H9 (cell line): ENCODE data around the gene SYT9. TPM values are rescaled to one million over a fixed set of nuclear protein-coding genes. Genes with fewer than 3 reads are reported as not detected.

Experiments used
- DNase-seq: peaks from one replicate; pipeline ENCODE4 v3.0.0-alpha.2; 2017
- H2AFZ ChIP-seq: one replicate; pipeline ENCODE4 v1.6.1; 2013; ENCODE audit warnings: mild to moderate bottlenecking, low read length, control low read depth, moderate library complexity
- H2AK5ac ChIP-seq: 2 replicates; pipeline ENCODE4 v1.6.1; 2013; ENCODE audit warnings: low read length, control low read depth, mixed read lengths; ENCODE audit not compliant: insufficient read length
- H2BK120ac ChIP-seq: one replicate; pipeline ENCODE4 v1.6.1; 2013; ENCODE audit warnings: low read depth, mild to moderate bottlenecking, low read length, control low read depth, inconsistent platforms; ENCODE audit not compliant: poor library complexity, severe bottlenecking
- H2BK12ac ChIP-seq: 2 replicates; pipeline ENCODE4 v1.6.1; 2013; ENCODE audit warnings: low read length, control low read depth, mixed read lengths, low read depth; ENCODE audit not compliant: insufficient read length
- H2BK15ac ChIP-seq: 2 replicates; pipeline ENCODE4 v1.6.1; 2013; ENCODE audit warnings: low read depth, low read length, control low read depth
- H2BK20ac ChIP-seq: one replicate; pipeline ENCODE4 v1.6.1; 2013; ENCODE audit warnings: low read depth, mild to moderate bottlenecking, low read length, control low read depth, inconsistent platforms; ENCODE audit not compliant: poor library complexity, severe bottlenecking
- H2BK5ac ChIP-seq: 2 replicates; pipeline ENCODE4 v1.6.1; 2013; ENCODE audit warnings: low read length, control low read depth, mixed read lengths; ENCODE audit not compliant: insufficient read length
- H3K14ac ChIP-seq: 2 replicates; pipeline ENCODE4 v1.6.1; 2013; ENCODE audit warnings: low read length, control low read depth; ENCODE audit not compliant: insufficient read depth
- H3K18ac ChIP-seq: 2 replicates; pipeline ENCODE4 v1.6.1; 2013; ENCODE audit warnings: low read depth, mild to moderate bottlenecking, mixed read lengths, low read length, control low read depth; ENCODE audit not compliant: insufficient read length
- H3K23ac ChIP-seq: 2 replicates; pipeline ENCODE4 v1.6.1; 2013; ENCODE audit warnings: low read length, control low read depth, mixed read lengths, low read depth; ENCODE audit not compliant: insufficient read length
- H3K23me2 ChIP-seq: 2 replicates; pipeline ENCODE4 v1.6.1; 2013; ENCODE audit warnings: low read depth, mild to moderate bottlenecking, mixed read lengths, low read length, control low read depth; ENCODE audit not compliant: insufficient read length, poor library complexity, severe bottlenecking
- H3K27ac ChIP-seq: 2 replicates; pipeline ENCODE4 v1.5.1; 2013; ENCODE audit warnings: low read length, control low read depth, mixed read lengths, low read depth; ENCODE audit not compliant: insufficient read length
- H3K27me3 ChIP-seq: 2 replicates; pipeline ENCODE4 v1.6.1; 2013; ENCODE audit warnings: low read length, control low read depth, inconsistent platforms; ENCODE audit not compliant: insufficient read depth
- H3K4ac ChIP-seq: 2 replicates; pipeline ENCODE4 v1.6.1; 2013; ENCODE audit warnings: low read depth, mild to moderate bottlenecking, control low read depth, inconsistent platforms, low read length, moderate library complexity
- H3K4me1 ChIP-seq: 2 replicates; pipeline ENCODE4 v1.6.1; 2013; ENCODE audit warnings: low read length, control low read depth, inconsistent platforms; ENCODE audit not compliant: insufficient read depth
- H3K4me2 ChIP-seq: 2 replicates; pipeline ENCODE4 v1.6.1; 2013; ENCODE audit warnings: low read length, control low read depth, mixed read lengths; ENCODE audit not compliant: insufficient read length, insufficient read depth
- H3K56ac ChIP-seq: 2 replicates; pipeline ENCODE4 v1.6.1; 2013; ENCODE audit warnings: low read depth, mild to moderate bottlenecking, mixed read lengths, low read length, control low read depth; ENCODE audit not compliant: insufficient read length
- H3K79me1 ChIP-seq: 2 replicates; pipeline ENCODE4 v1.6.1; 2013; ENCODE audit warnings: low read depth, mild to moderate bottlenecking, moderate library complexity, low read length, control low read depth, inconsistent platforms; ENCODE audit not compliant: insufficient read depth, poor library complexity, severe bottlenecking
- H3K79me2 ChIP-seq: 2 replicates; pipeline ENCODE4 v1.6.1; 2013; ENCODE audit warnings: low read length, control low read depth, inconsistent platforms; ENCODE audit not compliant: insufficient read depth
- H3K9ac ChIP-seq: 2 replicates; pipeline ENCODE4 v1.6.1; 2013; ENCODE audit warnings: low read length, control low read depth, mixed read lengths; ENCODE audit not compliant: insufficient read length; ENCODE audit errors: extremely low read depth
- H3K9me3 ChIP-seq: one replicate; pipeline ENCODE4 v1.6.1; 2013; ENCODE audit warnings: low read depth, low read length, inconsistent platforms; ENCODE audit not compliant: control insufficient read depth
- H3T11ph ChIP-seq: one replicate; pipeline ENCODE4 v1.6.1; 2013; ENCODE audit warnings: mild to moderate bottlenecking, low read length, control low read depth, inconsistent platforms
- H4K20me1 ChIP-seq: one replicate; pipeline ENCODE4 v1.6.1; 2013; ENCODE audit not compliant: control insufficient read depth, insufficient read length, insufficient read depth
- H4K5ac ChIP-seq: 2 replicates; pipeline ENCODE4 v1.6.1; 2013; ENCODE audit warnings: low read depth, mild to moderate bottlenecking, mixed read lengths, low read length, control low read depth; ENCODE audit not compliant: insufficient read length
- H4K8ac ChIP-seq: replicated peaks from 2 replicates; pipeline ENCODE4 v1.6.1; 2013; ENCODE audit warnings: low read length, control low read depth, mixed read lengths, low read depth; ENCODE audit not compliant: insufficient read length
- H4K91ac ChIP-seq: 2 replicates; pipeline ENCODE4 v1.6.1; 2013; ENCODE audit warnings: low read depth, mild to moderate bottlenecking, moderate library complexity, mixed read lengths, low read length, control low read depth; ENCODE audit not compliant: insufficient read length
- H3K27ac Mint-ChIP-seq, 3 experiments: 2 replicates in 2 of 3; 3 replicates in 1 of 3; pipeline ENCODE4 v1.8.0; 2020 to 2021; ENCODE audit warnings: mixed read lengths in 3 of 3, mild to moderate bottlenecking in 1 of 3, moderate library complexity in 1 of 3
- H3K27me3 Mint-ChIP-seq: 2 replicates; pipeline ENCODE4 v1.8.0; 2021; ENCODE audit warnings: low read depth, mild to moderate bottlenecking, moderate library complexity, mixed read lengths
- H3K36me3 Mint-ChIP-seq, 3 experiments: 2 replicates in 2 of 3; 3 replicates in 1 of 3; pipeline ENCODE4 v1.8.0; 2020 to 2021; ENCODE audit warnings: low read depth in 3 of 3, mixed read lengths in 3 of 3; ENCODE audit not compliant: insufficient read depth in 1 of 3
- H3K4me1 Mint-ChIP-seq, 2 experiments: 2 replicates each; pipeline ENCODE4 v1.8.0; 2020; ENCODE audit warnings: mixed read lengths in 2 of 2
- H3K4me3 Mint-ChIP-seq, 2 experiments: 2 replicates in 1 of 2; 3 replicates in 1 of 2; pipeline ENCODE4 v1.8.0; 2020 to 2021; ENCODE audit warnings: mild to moderate bottlenecking in 2 of 2, mixed read lengths in 2 of 2, moderate library complexity in 1 of 2
- H3K9me3 Mint-ChIP-seq, 2 experiments: 2 replicates in 1 of 2; 3 replicates in 1 of 2; pipeline ENCODE4 v1.8.0; 2020; ENCODE audit warnings: mild to moderate bottlenecking in 2 of 2, mixed read lengths in 2 of 2, moderate library complexity in 1 of 2
- CTCF ChIP-seq: fragments of 200-600 bp; sonication (generic); conservative IDR thresholded peaks from 3 replicates; pipeline ENCODE4 v1.8.0; 2021; ENCODE audit warnings: antibody characterized with exemption, mild to moderate bottlenecking
- WGBS: extraction: QIAGEN DNeasy Blood & Tissue Kit; methylation state at CpG from one replicate; pipeline ENCODE4 v1.1.7; 2013; ENCODE audit warnings: missing lambda C conversion rate, low lambda C conversion rate, mixed read lengths; ENCODE audit not compliant: insufficient read length; ENCODE audit errors: extremely low coverage; 5-methylcytosine and 5-hydroxymethylcytosine counted together
- total RNA-seq: library from RNA; stranded (reverse); gene quantifications from 2 replicates; pipeline ENCODE4 v1.2.1, GENCODE V29; 2021

The SYT9 gene
- total RNA-seq, 1 experiment from 2014 or later = 0.63 TPM

- H2BK5ac ChIP-seq = no peak overlapping the region
- H4K5ac ChIP-seq = no peak overlapping the region
- H2BK15ac ChIP-seq = no peak overlapping the region
- Mint-ChIP-seq H3K36me3 (no peaks in the 10 kb centered on the region), H3K27me3 (peaks cover 3% of the 10 kb centered on the region; the same call in 1 of the 2 replicates), H3K4me1 (peaks cover 7 to 8% of the 10 kb centered on the region in 2 experiments), H3K4me3 (no peak overlapping the region), H3K9me3 (no peaks in the 10 kb centered on the region), H3K27ac (no peak overlapping the region)
- H4K20me1 ChIP-seq = no peaks in the 10 kb centered on the region
- no peaks in the 10 kb centered on the region for H3K79me2 ChIP-seq
- H3K27me3 ChIP-seq = no peaks in the 10 kb centered on the region
- H3K4me1 ChIP-seq = no peaks in the 10 kb centered on the region
- no peak overlapping the region for H2BK20ac ChIP-seq
- H3K23ac ChIP-seq = no peak overlapping the region
- H2BK120ac ChIP-seq = no peak overlapping the region
- no CpG with 5 or more reads among the region's 3 CpGs for WGBS
- no peak overlapping the region for H2AFZ ChIP-seq
- no peak overlapping the region for H3K27ac ChIP-seq
- no peak overlapping the region for H2AK5ac ChIP-seq
- DNase-seq = no peak
- TF ChIP-seq CTCF = no peak
- no peak overlapping the region for H3T11ph ChIP-seq
- H2BK12ac ChIP-seq = no peak overlapping the region
- no peak overlapping the region for H3K56ac ChIP-seq
- no peaks in the 10 kb centered on the region for H3K23me2 ChIP-seq
- no peak overlapping the region; the same call in 1 of the 2 replicates for H3K14ac ChIP-seq
- H4K8ac ChIP-seq = no peak overlapping the region
- no peak overlapping the region for H3K4ac ChIP-seq
- H3K79me1 ChIP-seq = no peaks in the 10 kb centered on the region
- no peak overlapping the region for H3K18ac ChIP-seq
- H3K4me2 ChIP-seq = no peak overlapping the region
- no peak overlapping the region for H3K9ac ChIP-seq
- no peaks in the 10 kb centered on the region for H3K9me3 ChIP-seq
- H4K91ac ChIP-seq = no peak overlapping the region
Measured at GRCh38 chr11:7501251-7501650, 249.5 kb downstream of the SYT9 start.
